Erythroblast (primary cell): Measurements from ENCODE around the gene SLC30A7.

ENCODE experiments used
- GATA1 ChIP-seq: IDR thresholded peaks from 2 replicates; pipeline ENCODE4 v1.6.1; 2011; ENCODE audit warnings: low read depth, mild to moderate bottlenecking, control low read depth, low read length, moderate library complexity
- POLR2A ChIP-seq: IDR thresholded peaks from 2 replicates; pipeline ENCODE4 v1.6.1; 2011; ENCODE audit warnings: mild to moderate bottlenecking, low read length

DNA sequence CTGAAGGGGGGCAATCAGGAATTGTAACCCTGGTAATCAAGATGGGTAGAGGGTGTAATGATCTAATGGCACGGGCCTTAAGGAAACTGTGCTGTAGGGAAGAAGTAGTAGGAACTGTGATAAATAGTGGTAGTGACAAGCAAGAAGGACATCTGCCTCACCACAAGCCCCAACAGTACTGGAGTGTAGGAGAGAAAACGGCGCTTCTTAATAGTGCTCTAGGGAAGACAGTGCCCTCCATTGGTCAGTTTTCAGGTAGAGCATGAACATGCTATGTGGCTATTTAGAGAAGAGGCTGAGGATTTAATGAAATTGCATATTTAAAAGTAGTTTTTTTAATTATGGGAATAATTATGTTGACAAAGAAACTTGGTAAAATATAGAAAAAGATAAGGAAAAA lies 32.2 kb downstream of the SLC30A7 start:
- TF ChIP-seq POLR2A: no peak
- no peak for TF ChIP-seq GATA1
